B cell (primary cell): ENCODE results near the gene S100A4. TPM values are rescaled to one million over a fixed set of nuclear protein-coding genes. Genes with fewer than 3 reads are reported as not detected.

Source experiments
- ATAC-seq: fragments of 200-7000 bp; cut with Tn5 transposase; one replicate; pipeline ENCODE4 v1.10.0; 2021; ENCODE audit warnings: low read depth, mild to moderate bottlenecking, moderate number of reproducible peaks, moderate library complexity
- CTCF ChIA-PET: fragments of 350-600 bp; sonication (Branson Sonifier 250); formaldehyde crosslinking; loops from one replicate; lab custom pipeline; 2021; ENCODE audit warnings: antibody characterized with exemption, inconsistent platforms; lab: Charles Lee
- POLR2A ChIA-PET: fragments of 350-600 bp; sonication (Branson Sonifier 250); formaldehyde crosslinking; loops from one replicate; lab custom pipeline; 2021; ENCODE audit warnings: antibody characterized with exemption; lab: Charles Lee
- DNase-seq: peaks from one replicate; pipeline ENCODE4 v3.0.0; 2013
- H2AFZ ChIP-seq: 2 replicates; pipeline ENCODE4 v1.6.1; 2012; ENCODE audit warnings: mild to moderate bottlenecking, low read depth, low read length; ENCODE audit not compliant: insufficient read depth, poor library complexity, severe bottlenecking
- H3K27ac ChIP-seq, 2 donors: 1 replicate in 1 of 2; 2 replicates in 1 of 2; pipeline ENCODE4 v1.5.1; 2012 to 2013; ENCODE audit warnings: low read length in 2 of 2, mild to moderate bottlenecking in 2 of 2, moderate library complexity in 1 of 2
- H3K27me3 ChIP-seq, 4 experiments: fragments of 200-600 bp in 1 of 4; sonication (generic) in 1 of 4; replicated peaks in 1 of 4; 1 replicate in 2 of 4; 2 replicates in 2 of 4; pipeline versions ENCODE4 v1.6.1 to v1.7.0; 2013 to 2016; ENCODE audit warnings: low read length in 3 of 4, mild to moderate bottlenecking in 2 of 4, mixed read lengths in 1 of 4, moderate library complexity in 1 of 4; ENCODE audit not compliant: insufficient read depth in 4 of 4, control insufficient read depth in 3 of 4; ENCODE audit errors: control extremely low read depth in 1 of 4
- H3K36me3 ChIP-seq, 2 experiments: replicated peaks in 1 of 2; 1 replicate in 1 of 2; 2 replicates in 1 of 2; pipeline versions ENCODE4 v1.6.1 to v1.7.1; 2013; ENCODE audit warnings: low read length in 1 of 2; ENCODE audit not compliant: insufficient read depth in 2 of 2, control insufficient read depth in 1 of 2; ENCODE audit errors: control extremely low read depth in 1 of 2, extremely low read depth in 1 of 2
- H3K4me1 ChIP-seq, 2 donors: fragments of 200-600 bp in 1 of 2; sonication (generic) in 1 of 2; 1 replicate in 1 of 2; 2 replicates in 1 of 2; pipeline versions ENCODE4 v1.5.1 to v1.6.1; 2013 to 2017; ENCODE audit warnings: low read length in 2 of 2; ENCODE audit not compliant: control insufficient read depth in 2 of 2, insufficient read depth in 2 of 2
- H3K4me2 ChIP-seq: replicated peaks from 2 replicates; pipeline ENCODE3; 2012; ENCODE audit warnings: mild to moderate bottlenecking, low read depth, low read length; ENCODE audit not compliant: poor library complexity, severe bottlenecking
- H3K4me3 ChIP-seq, 5 experiments: fragments of 200-600 bp in 1 of 5; sonication (generic) in 1 of 5; 1 replicate in 3 of 5; 2 replicates in 2 of 5; pipeline versions ENCODE4 v1.5.1 to v1.7.0; 2011 to 2016; ENCODE audit warnings: low read length in 4 of 5, mild to moderate bottlenecking in 4 of 5, low read depth in 2 of 5, control low read depth in 1 of 5, moderate library complexity in 1 of 5; ENCODE audit not compliant: insufficient read depth in 1 of 5; ENCODE audit errors: control extremely low read depth in 1 of 5, extremely low read depth in 1 of 5
- H3K79me2 ChIP-seq: fragments of 200-600 bp; sonication (generic); one replicate; pipeline ENCODE4 v1.6.0; 2016; ENCODE audit warnings: low read length; ENCODE audit not compliant: control insufficient read depth, insufficient read depth
- H3K9ac ChIP-seq: fragments of 200-600 bp; sonication (generic); 2 replicates; pipeline ENCODE4 v1.6.1; 2017; ENCODE audit warnings: mild to moderate bottlenecking, low read length, moderate library complexity
- H3K9me3 ChIP-seq, 3 donors: one replicate each; pipeline versions ENCODE4 v1.6.1 to v1.7.1; 2013; ENCODE audit warnings: low read length in 2 of 3; ENCODE audit not compliant: control insufficient read depth in 2 of 3, insufficient read depth in 1 of 3; ENCODE audit errors: control extremely low read depth in 1 of 3
- H4K20me1 ChIP-seq: 2 replicates; pipeline ENCODE4 v1.6.0; 2012; ENCODE audit warnings: mild to moderate bottlenecking, low read length; ENCODE audit not compliant: insufficient read depth, control insufficient read depth, poor library complexity, severe bottlenecking
- H3K27ac Mint-ChIP-seq: one replicate; pipeline ENCODE4 v1.8.0; 2021; ENCODE audit warnings: mixed read lengths
- H3K27me3 Mint-ChIP-seq: one replicate; pipeline ENCODE4 v1.8.0; 2021; ENCODE audit warnings: mixed read lengths
- H3K4me1 Mint-ChIP-seq: one replicate; pipeline ENCODE4 v1.8.0; 2021; ENCODE audit warnings: mixed read lengths
- H3K4me3 Mint-ChIP-seq: one replicate; pipeline ENCODE4 v1.8.0; 2021; ENCODE audit warnings: mixed read lengths
- H3K9me3 Mint-ChIP-seq: one replicate; pipeline ENCODE4 v1.8.0; 2022; ENCODE audit warnings: mixed read lengths; ENCODE audit not compliant: insufficient read depth
- CTCF ChIP-seq: fragments of 200-600 bp; IDR thresholded peaks from one replicate; pipeline ENCODE4 v1.8.0; 2022; ENCODE audit warnings: antibody characterized with exemption, mild to moderate bottlenecking
- EZH2 ChIP-seq: IDR thresholded peaks from 2 replicates; pipeline ENCODE4 v1.6.1; 2012; ENCODE audit warnings: borderline replicate concordance, low read depth, mild to moderate bottlenecking, moderate library complexity, low read length; ENCODE audit not compliant: insufficient read depth, poor library complexity, severe bottlenecking
- WGBS: methylation state at CpG from one replicate; pipeline ENCODE4 v1.1.5; 2013; ENCODE audit warnings: missing lambda C conversion rate; ENCODE audit not compliant: insufficient coverage; 5-methylcytosine and 5-hydroxymethylcytosine counted together
- intact Hi-C: fragments of 100-400 bp; cut with micrococcal nuclease; formaldehyde crosslinking; loops from one replicate; pipeline ENCODE4 v1.10.0; 2022
- polyA plus RNA-seq: library from polyadenylated mRNA; depleted of rRNA; stranded (reverse); fragments of >200 nt; gene quantifications from 2 replicates; pipeline ENCODE4 v1.2.3, GENCODE V29; 2012
- total RNA-seq, 2 donors: library from RNA; stranded (reverse); fragments of 120-200 nt in 1 of 2; gene quantifications; 1 replicate in 1 of 2; 2 replicates in 1 of 2; pipeline versions ENCODE4 v1.2.3 to v1.2.4, GENCODE V29; 2013 to 2022

S100A4 gene
- total and polyA plus RNA-seq, 2 donors (not counting 1 experiment from before 2014, with no cell fraction given): 62.7 to 150 TPM

GRCh38 chr1:153546796-153547559 is 1.4 kb upstream of the S100A4 start:
- no peak for DNase-seq
- Mint-ChIP-seq H3K4me1 (peaks cover 37% of the 10 kb centered on the region), H3K27ac (peak overlapping the region; percentile 70), H3K9me3 (no peaks in the 10 kb centered on the region), H3K27me3 (peaks cover 9% of the 10 kb centered on the region), H3K4me3 (no peak overlapping the region)
- H3K36me3 ChIP-seq: peaks cover 0 to 2% of the 10 kb centered on the region in 2 experiments
- no peak overlapping the region for H3K9ac ChIP-seq
- H3K4me2 ChIP-seq: no peak overlapping the region
- no peaks in the 10 kb centered on the region for H4K20me1 ChIP-seq
- H2AFZ ChIP-seq: no peak overlapping the region
- H3K9me3 ChIP-seq: no peaks in the 10 kb centered on the region
- peaks cover 22 to 28% of the 10 kb centered on the region in 2 donors for H3K4me1 ChIP-seq
- TF ChIP-seq CTCF (no peak), EZH2 (no peak)
- no peaks in the 10 kb centered on the region for H3K79me2 ChIP-seq
- peaks cover 0 to 5% (median 0%) of the 10 kb centered on the region in 4 experiments for H3K27me3 ChIP-seq
- no peak overlapping the region for H3K4me3 ChIP-seq
- intact Hi-C loops: no loop called here
- no peak for ATAC-seq
- 68% methylated on average over 6 of the region's 14 CpGs for WGBS
- H3K27ac ChIP-seq: peak overlapping the region in 1 of 2 donors; percentile 82
- ChIA-PET CTCF (interaction anchor here (0.8 to 7.5 kb wide), 2 partner anchors 14 to 36 kb away, joined by 7 to 59 read pairs; partner anchors contain the start of gene S100A6), POLR2A (no interaction called here)

GRCh38 chr1:153546371-153546770 is 765 bp upstream of the S100A4 start:
- no peaks in the 10 kb centered on the region for H4K20me1 ChIP-seq
- peak overlapping the region; percentile 77 for H2AFZ ChIP-seq
- POLR2A ChIA-PET: interaction anchor here (2.3 kb wide), 1 partner anchor 11 kb away, joined by 20 read pairs; the partner anchor contains the start of gene S100A6
- H3K4me1 ChIP-seq: peaks cover 25 to 32% of the 10 kb centered on the region in 2 donors
- H3K9me3 ChIP-seq: peaks cover 0 to under 1% (median 0%) of the 10 kb centered on the region in 3 donors
- Mint-ChIP-seq H3K27me3 (peaks cover 6% of the 10 kb centered on the region), H3K9me3 (no peaks in the 10 kb centered on the region), H3K27ac (peak overlapping the region; percentile 70), H3K4me3 (no peak overlapping the region), H3K4me1 (peaks cover 43% of the 10 kb centered on the region)
- intact Hi-C loops: no loop called here
- WGBS: 94% methylated on average over 7 of the region's 8 CpGs
- TF ChIP-seq CTCF (no peak), EZH2 (no peak)
- CTCF ChIA-PET: interaction anchor here (0.8 to 7.5 kb wide), 4 partner anchors 13 to 440 kb away, joined by 5 to 59 read pairs (median 6); partner anchors contain the start of genes RAB13 and S100A6
- peak overlapping the region; percentile 55 for H3K9ac ChIP-seq
- no peak for DNase-seq
- peak overlapping the region; percentile 75 for H3K4me2 ChIP-seq
- peak overlapping the region; percentile 70 to 82 for H3K27ac ChIP-seq
- ATAC-seq: no peak
- H3K4me3 ChIP-seq: no peak overlapping the region
- H3K27me3 ChIP-seq: peaks cover 0 to 5% (median 0%) of the 10 kb centered on the region in 4 experiments
- H3K79me2 ChIP-seq: no peaks in the 10 kb centered on the region
- peaks cover 0 to 2% of the 10 kb centered on the region in 2 experiments for H3K36me3 ChIP-seq
